Measurements from ENCODE around the gene IL3RA. TPM values are rescaled to one million over a fixed set of nuclear protein-coding genes. Genes with fewer than 3 reads are reported as not detected.
"Not testable (repeated sequence)": the region's sequence is repeated elsewhere in the genome, so short reads cannot be mapped to it uniquely, and the experiment has no call there.

IL3RA gene
- total and polyA plus RNA-seq, 4 donors = 0.33 to 1.7 (median 1.0) TPM

- Histone ChIP-seq H3K27ac (ENCODE audit: low read depth in 1 of 2, low read length in 2 of 2) (no peak overlapping the region), H3K27me3 (ENCODE audit: control insufficient read depth in 4 of 4, insufficient read depth in 4 of 4, low read length in 3 of 4) (no peaks in the 10 kb centered on the region), H3K4me1 (ENCODE audit: control insufficient read depth in 4 of 4, insufficient read depth in 4 of 4, low read length in 3 of 4) (no peaks in the 10 kb centered on the region), H3K36me3 (ENCODE audit: control insufficient read depth in 4 of 4, insufficient read depth in 3 of 4, low read depth in 1 of 4, low read length in 3 of 4) (peaks cover 0 to 3% (median 0%) of the 10 kb centered on the region in 4 donors), H3K9ac (ENCODE audit: low read depth in 1 of 2, low read length in 2 of 2) (no peak overlapping the region), H3K4me3 (ENCODE audit: low read depth in 1 of 3, low read length in 3 of 3) (no peak overlapping the region), H3K9me3 (ENCODE audit: control insufficient read depth in 4 of 4, low read length in 3 of 4) (peaks cover 0 to 3% (median 0%) of the 10 kb centered on the region in 4 donors)
- WGBS = 79% methylated on average over 10 of the region's 10 CpGs
- no peak for DNase-seq (ENCODE audit: low spot score)
- TF ChIP-seq REST (IDR thresholded peaks at IDR 0.05) (no peak), HNF4A (conservative IDR thresholded peaks at IDR 0.05) (no peak), MAX (IDR thresholded peaks at IDR 0.05) (no peak), SP1 (IDR thresholded peaks at IDR 0.05) (no peak), ZBTB33 (IDR thresholded peaks at IDR 0.05) (no peak), YY1 (IDR thresholded peaks at IDR 0.05) (no peak), JUND (IDR thresholded peaks at IDR 0.05) (no peak), FOXA1 (IDR thresholded peaks at IDR 0.05) (no peak), RXRA (IDR thresholded peaks at IDR 0.05) (no peak), GABPA (IDR thresholded peaks at IDR 0.05 in 1 of 2, conservative IDR thresholded peaks at IDR 0.05 in 1 of 2) (no peak), EGR1 (IDR thresholded peaks at IDR 0.05; ENCODE audit: low read depth in 2 of 2) (no peak), HNF4G (IDR thresholded peaks at IDR 0.05) (no peak), TAF1 (conservative IDR thresholded peaks at IDR 0.05) (no peak), FOXA2 (IDR thresholded peaks at IDR 0.05) (no peak), RAD21 (IDR thresholded peaks at IDR 0.05) (no peak), NR2F2 (IDR thresholded peaks at IDR 0.05) (no peak), ATF3 (IDR thresholded peaks at IDR 0.05) (no peak)
These were observed 41.0 kb upstream of the IL3RA start for GRCh38 chrX:1295550-1295949.

- not testable (repeated sequence) for H3K4me3 ChIP-seq (ENCODE audit: low read depth in 1 of 3, low read length in 3 of 3); H3K27ac ChIP-seq (ENCODE audit: low read depth in 1 of 2, low read length in 2 of 2); H3K27me3 ChIP-seq (ENCODE audit: control insufficient read depth in 4 of 4, insufficient read depth in 4 of 4, low read length in 3 of 4); DNase-seq (ENCODE audit: low spot score); H3K4me1 ChIP-seq (ENCODE audit: control insufficient read depth in 4 of 4, insufficient read depth in 4 of 4, low read length in 3 of 4); H3K36me3 ChIP-seq (ENCODE audit: control insufficient read depth in 4 of 4, insufficient read depth in 3 of 4, low read depth in 1 of 4, low read length in 3 of 4); H3K9me3 ChIP-seq (ENCODE audit: control insufficient read depth in 4 of 4, low read length in 3 of 4); H3K9ac ChIP-seq (ENCODE audit: low read depth in 1 of 2, low read length in 2 of 2)
- WGBS = 89% methylated on average over 7 of the region's 8 CpGs
These were observed 39.0 kb upstream of the IL3RA start for GRCh38 chrX:1297591-1297990.
